Activated naive CD8-positive, alpha-beta T cell treated with anti-CD3 and anti-CD28 coated beads for 36 hours (primary cell): ENCODE data around the gene GPC2. TPM values are rescaled to one million over a fixed set of nuclear protein-coding genes. Genes with fewer than 3 reads are reported as not detected.
"Not testable (repeated sequence)": the region's sequence is repeated elsewhere in the genome, so short reads cannot be mapped to it uniquely, and the experiment has no call there.

ENCODE experiments used
- DNase-seq: peaks from one replicate; pipeline ENCODE4 v3.0.0; 2021
- H3K27ac Mint-ChIP-seq: one replicate; pipeline ENCODE4 v1.8.0; 2022; ENCODE audit warnings: mild to moderate bottlenecking, moderate library complexity, mixed read lengths
- H3K27me3 Mint-ChIP-seq: one replicate; pipeline ENCODE4 v1.8.0; 2022; ENCODE audit warnings: mild to moderate bottlenecking, mixed read lengths
- H3K36me3 Mint-ChIP-seq: one replicate; pipeline ENCODE4 v1.8.0; 2021; ENCODE audit warnings: mild to moderate bottlenecking, mixed read lengths
- H3K4me1 Mint-ChIP-seq: one replicate; pipeline ENCODE4 v1.8.0; 2021; ENCODE audit warnings: mixed read lengths
- H3K4me3 Mint-ChIP-seq: one replicate; pipeline ENCODE4 v1.8.0; 2022; ENCODE audit warnings: mild to moderate bottlenecking, moderate library complexity, mixed read lengths
- H3K9me3 Mint-ChIP-seq: one replicate; pipeline ENCODE4 v1.8.0; 2022; ENCODE audit warnings: mixed read lengths
- total RNA-seq, 2 experiments: library from RNA; stranded (reverse); gene quantifications; one replicate each; pipeline ENCODE4 v1.2.3, GENCODE V29; 2021

The GPC2 gene
- total RNA-seq, 2 experiments from 2014 or later: 3.6 to 3.9 TPM

GRCh38 chr7:100152937-100153666 is 24.1 kb downstream of the GPC2 start:
- H3K27me3 Mint-ChIP-seq: no peaks in the 10 kb centered on the region
- no peak for DNase-seq
- H3K4me1 Mint-ChIP-seq: peaks cover 52% of the 10 kb centered on the region
- peaks cover 28% of the 10 kb centered on the region for H3K36me3 Mint-ChIP-seq
- H3K9me3 Mint-ChIP-seq: no peaks in the 10 kb centered on the region
- H3K4me3 Mint-ChIP-seq: no peak overlapping the region
- peak overlapping the region; percentile 52 for H3K27ac Mint-ChIP-seq

GRCh38 chr7:100152404-100152803 is 24.8 kb downstream of the GPC2 start:
- DNase-seq: no peak

GRCh38 chr7:100148559-100149328 is 28.4 kb downstream of the GPC2 start, which contains the start of gene LAMTOR4:
LAMTOR4 (plus strand) TSS chr7:100148918; CDS start chr7:100148973, 55 bp downstream.
- peak; percentile 99 for DNase-seq
- Mint-ChIP-seq H3K4me1 (peaks cover 24% of the 10 kb centered on the region), H3K4me3 (peak within 1 kb of the TSS; percentile 99), H3K27me3 (no peaks in the 10 kb centered on the region), H3K9me3 (no peaks in the 10 kb centered on the region), H3K36me3 (peaks cover 21% of the 10 kb centered on the region), H3K27ac (peak within 1 kb of the TSS; percentile 98)

More at GRCh38 chr7:100152404-100152803, 24.8 kb downstream of the GPC2 start:
- peak overlapping the region; percentile 52 for H3K27ac Mint-ChIP-seq
- H3K4me3 Mint-ChIP-seq: no peak overlapping the region
- no peaks in the 10 kb centered on the region for H3K9me3 Mint-ChIP-seq
- H3K36me3 Mint-ChIP-seq: peaks cover 25% of the 10 kb centered on the region
- H3K4me1 Mint-ChIP-seq: peaks cover 48% of the 10 kb centered on the region
- H3K27me3 Mint-ChIP-seq: no peaks in the 10 kb centered on the region

- Mint-ChIP-seq H3K27me3 (no peaks in the 10 kb centered on the region), H3K36me3 (peaks cover 21% of the 10 kb centered on the region), H3K27ac (peak overlapping the region; percentile 98), H3K4me3 (peak overlapping the region; percentile 99), H3K9me3 (no peaks in the 10 kb centered on the region), H3K4me1 (peaks cover 23% of the 10 kb centered on the region)
- no peak for DNase-seq
Observed at GRCh38 chr7:100148225-100148558, 29.0 kb downstream of the GPC2 start.

GRCh38 chr7:100147278-100147677 is 29.9 kb downstream of the GPC2 start:
- Mint-ChIP-seq H3K4me1 (peaks cover 19% of the 10 kb centered on the region), H3K36me3 (peaks cover 17% of the 10 kb centered on the region), H3K4me3 (no peak overlapping the region), H3K27ac (no peak overlapping the region), H3K9me3 (no peaks in the 10 kb centered on the region), H3K27me3 (no peaks in the 10 kb centered on the region)
- no peak for DNase-seq

- H3K4me3 Mint-ChIP-seq, H3K36me3 Mint-ChIP-seq, DNase-seq, H3K27ac Mint-ChIP-seq, H3K27me3 Mint-ChIP-seq, H3K9me3 Mint-ChIP-seq: not testable (repeated sequence)
- peaks cover 20% of the 10 kb centered on the region for H3K4me1 Mint-ChIP-seq
Observed at GRCh38 chr7:100146350-100146749, 30.8 kb downstream of the GPC2 start.

GRCh38 chr7:100142461-100142860 is 34.7 kb downstream of the GPC2 start:
- no peaks in the 10 kb centered on the region for H3K9me3 Mint-ChIP-seq
- H3K36me3 Mint-ChIP-seq: no peaks in the 10 kb centered on the region
- H3K27ac Mint-ChIP-seq: no peak overlapping the region
- DNase-seq: no peak
- H3K27me3 Mint-ChIP-seq: no peaks in the 10 kb centered on the region
- no peak overlapping the region for H3K4me3 Mint-ChIP-seq
- H3K4me1 Mint-ChIP-seq: peaks cover 16% of the 10 kb centered on the region

- H3K9me3 Mint-ChIP-seq: no peaks in the 10 kb centered on the region
- no peaks in the 10 kb centered on the region for H3K36me3 Mint-ChIP-seq
- H3K27me3 Mint-ChIP-seq: no peaks in the 10 kb centered on the region
- no peak overlapping the region for H3K27ac Mint-ChIP-seq
- H3K4me1 Mint-ChIP-seq: peaks cover 16% of the 10 kb centered on the region
- no peak for DNase-seq
- no peak overlapping the region for H3K4me3 Mint-ChIP-seq
Observed at GRCh38 chr7:100141555-100141949, 35.6 kb downstream of the GPC2 start.

- no peak overlapping the region for H3K4me3 Mint-ChIP-seq
- no peaks in the 10 kb centered on the region for H3K27me3 Mint-ChIP-seq
- no peaks in the 10 kb centered on the region for H3K36me3 Mint-ChIP-seq
- H3K4me1 Mint-ChIP-seq: peaks cover 16% of the 10 kb centered on the region
- no peak overlapping the region for H3K27ac Mint-ChIP-seq
- H3K9me3 Mint-ChIP-seq: no peaks in the 10 kb centered on the region
- no peak for DNase-seq
Observed at GRCh38 chr7:100137851-100138760, 39.1 kb downstream of the GPC2 start.

GRCh38 chr7:100132697-100133151 is 44.5 kb downstream of the GPC2 start:
- no peak overlapping the region for H3K4me3 Mint-ChIP-seq
- DNase-seq: peak; percentile 63
- H3K27ac Mint-ChIP-seq: no peak overlapping the region
- no peaks in the 10 kb centered on the region for H3K9me3 Mint-ChIP-seq
- H3K4me1 Mint-ChIP-seq: peaks cover 15% of the 10 kb centered on the region
- no peaks in the 10 kb centered on the region for H3K27me3 Mint-ChIP-seq
- H3K36me3 Mint-ChIP-seq: no peaks in the 10 kb centered on the region

- no peak for DNase-seq
- no peak overlapping the region for H3K4me3 Mint-ChIP-seq
- no peaks in the 10 kb centered on the region for H3K9me3 Mint-ChIP-seq
- H3K4me1 Mint-ChIP-seq: peaks cover 13% of the 10 kb centered on the region
- H3K27ac Mint-ChIP-seq: no peak overlapping the region
- no peaks in the 10 kb centered on the region for H3K27me3 Mint-ChIP-seq
- no peaks in the 10 kb centered on the region for H3K36me3 Mint-ChIP-seq
Observed at GRCh38 chr7:100132126-100132525, 45.1 kb downstream of the GPC2 start.

- Mint-ChIP-seq H3K27ac (no peak overlapping the region), H3K36me3 (no peaks in the 10 kb centered on the region), H3K4me3 (peak overlapping the region; percentile 22), H3K4me1 (peaks cover 18% of the 10 kb centered on the region), H3K9me3 (no peaks in the 10 kb centered on the region), H3K27me3 (no peaks in the 10 kb centered on the region)
- DNase-seq: peak; percentile 77
Observed at GRCh38 chr7:100130608-100131453, 46.4 kb downstream of the GPC2 start.

- DNase-seq, H3K4me3 Mint-ChIP-seq, H3K36me3 Mint-ChIP-seq, H3K27me3 Mint-ChIP-seq, H3K9me3 Mint-ChIP-seq, H3K27ac Mint-ChIP-seq: not testable (repeated sequence)
- peaks cover 23% of the 10 kb centered on the region for H3K4me1 Mint-ChIP-seq
Observed at GRCh38 chr7:100130220-100130607, 47.0 kb downstream of the GPC2 start.

- peak overlapping the region; percentile 99 for H3K4me3 Mint-ChIP-seq
Observed at GRCh38 chr7:100128637-100128963, 48.6 kb downstream of the GPC2 start.

More at GRCh38 chr7:100128637-100128963, 48.6 kb downstream of the GPC2 start:
- Mint-ChIP-seq H3K27ac (no peak overlapping the region), H3K9me3 (no peaks in the 10 kb centered on the region), H3K36me3 (peaks cover 7% of the 10 kb centered on the region), H3K4me1 (peaks cover 30% of the 10 kb centered on the region), H3K27me3 (no peaks in the 10 kb centered on the region)
- no peak for DNase-seq
